ENCODE results near the gene LYAR. TPM values are rescaled to one million over a fixed set of nuclear protein-coding genes. Genes with fewer than 3 reads are reported as not detected.

Gene LYAR
- total RNA-seq, result 10 to 100 TPM in 1 of 3 donors, 1 to 10 TPM in 2; 5.2 to 12.9 (median 8.2) TPM
- long read RNA-seq, donor 1, transcript LYAR-201 (10 exons, 1,569 nt), result major isoform, 9 of 12 reads
- long read RNA-seq, donor 1, partial matches to known transcripts, result 3 of 12 reads
- long read RNA-seq, donor 1, other reads (novel, unspliced or antisense), result 0 of 12 reads
- long read RNA-seq, donor 2, partial matches to known transcripts, result 0 of 1 reads
- long read RNA-seq, donor 2, other reads (novel, unspliced or antisense), result 1 of 1 reads

- intact Hi-C loops (cut with DNase I, micrococcal nuclease), result no loop called here
- no peak for TF ChIP-seq CTCF (IDR thresholded peaks at IDR 0.05)
- ATAC-seq (peak; percentile 99), DNase-seq (peak; percentile 95 to 99 (median 96))
- H3K4me3 ChIP-seq, result peak within 1 kb of the TSS; percentile 80
- H3K4me1 ChIP-seq (ENCODE audit: low read depth), result peaks cover 15% of the 10 kb centered on the region
- no peaks in the 10 kb centered on the region for H3K9me3 ChIP-seq
- no peaks in the 10 kb centered on the region for H3K36me3 ChIP-seq (ENCODE audit: low read depth)
Observed at GRCh38 chr4:4289941-4290850, at the start of gene LYAR, which contains the start of gene ZBTB49. LYAR (minus strand) TSS chr4:4290154; CDS start chr4:4283742, 6,412 bp downstream. ZBTB49 (plus strand) TSS chr4:4290251; CDS start chr4:4299946, 9,695 bp downstream.

DNA sequence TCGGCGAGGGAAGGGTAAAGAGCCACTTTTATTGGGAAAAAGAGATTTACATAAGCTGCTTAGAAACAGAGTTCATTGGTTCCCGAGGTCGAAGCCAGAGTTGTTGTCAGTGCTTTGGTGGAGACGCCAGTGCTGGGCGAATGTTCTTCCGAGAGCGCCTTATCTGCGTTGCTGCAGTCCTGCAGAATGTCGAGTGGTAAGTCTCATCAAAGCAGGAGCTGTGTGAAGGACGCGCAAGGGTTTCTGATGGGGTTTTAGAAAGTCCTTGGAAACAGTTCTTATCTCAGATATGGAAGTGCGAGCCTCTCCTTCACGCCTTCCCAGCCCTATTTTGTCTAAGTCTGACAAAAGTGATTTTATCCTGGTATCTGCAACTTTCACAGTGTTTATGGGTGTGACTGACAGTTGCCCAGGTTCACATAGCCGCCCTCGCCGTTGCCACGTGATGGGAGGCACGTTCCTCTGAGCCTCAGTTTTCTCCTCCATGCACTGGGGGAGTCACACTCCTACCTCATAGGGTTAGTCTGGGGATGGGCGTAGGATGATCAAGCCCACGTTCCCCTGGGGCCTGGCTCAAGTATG lies 49.6 kb upstream of the LYAR start:
- ATAC-seq, result no peak

GRCh38 chr4:4338210-4339001 lies 48.5 kb upstream of the LYAR start:
- no peaks in the 10 kb centered on the region for H3K36me3 ChIP-seq (ENCODE audit: low read depth)
- DNase-seq (no peak), ATAC-seq (no peak)
- no peak for TF ChIP-seq CTCF (IDR thresholded peaks at IDR 0.05)
- no peaks in the 10 kb centered on the region for H3K4me1 ChIP-seq (ENCODE audit: low read depth)
- intact Hi-C loops (cut with DNase I, micrococcal nuclease), result loop anchor here (5.0 to 10.0 kb wide), 2 partner anchors 84 to 86 kb away; no protein-coding TSS in a partner anchor
- H3K9me3 ChIP-seq, result no peaks in the 10 kb centered on the region
- no peak overlapping the region for H3K4me3 ChIP-seq

More for the DNA sequence above, 49.6 kb upstream of the LYAR start:
- no peak for TF ChIP-seq CTCF (IDR thresholded peaks at IDR 0.05)
- Histone ChIP-seq H3K4me3 (no peak overlapping the region), H3K9me3 (no peaks in the 10 kb centered on the region), H3K4me1 (ENCODE audit: low read depth) (no peaks in the 10 kb centered on the region), H3K36me3 (ENCODE audit: low read depth) (no peaks in the 10 kb centered on the region)
- DNase-seq, result no peak
- intact Hi-C loops (cut with DNase I, micrococcal nuclease), result loop anchor here (5.0 to 10.0 kb wide), 2 partner anchors 85 to 87 kb away; no protein-coding TSS in a partner anchor

- peak; percentile 64 for TF ChIP-seq CTCF (IDR thresholded peaks at IDR 0.05)
- peak; percentile 82 for ATAC-seq
- H3K36me3 ChIP-seq (ENCODE audit: low read depth), result no peaks in the 10 kb centered on the region
- DNase-seq, result peak; percentile 67 to 81 (median 76)
- H3K9me3 ChIP-seq, result no peaks in the 10 kb centered on the region
- intact Hi-C loops (cut with DNase I, micrococcal nuclease), result loop anchor here (5.0 to 10.0 kb wide), 2 partner anchors 80 to 83 kb away; no protein-coding TSS in a partner anchor
- no peak overlapping the region for H3K4me3 ChIP-seq
- H3K4me1 ChIP-seq (ENCODE audit: low read depth), result no peaks in the 10 kb centered on the region
Observed at GRCh38 chr4:4334798-4335520, 45.0 kb upstream of the LYAR start.
